Pulmonary artery endothelial cell (primary cell): ENCODE measurements around the gene HCST. TPM values are rescaled to one million over a fixed set of nuclear protein-coding genes. Genes with fewer than 3 reads are reported as not detected.

Experiments
- DNase-seq: peaks from one replicate; pipeline ENCODE4 v3.0.0-alpha.2; 2011; ENCODE audit warnings: low read depth, low spot score
- total RNA-seq: library from RNA; depleted of rRNA; stranded (reverse); fragments of >200 nt; gene quantifications from 2 replicates; pipeline ENCODE4 v1.2.3, GENCODE V29; 2014

HCST gene
- total RNA-seq, 1 donor from 2014 or later: not detected

- no peak for DNase-seq
Measured at GRCh38 chr19:35936738-35937268, 34.5 kb downstream of the HCST start.

GRCh38 chr19:35937345-35938281 lies 35.3 kb downstream of the HCST start:
- DNase-seq: no peak

GRCh38 chr19:35938282-35939224 lies 36.2 kb downstream of the HCST start:
- DNase-seq: no peak

- DNase-seq: no peak
Measured at GRCh38 chr19:35939307-35940077, 37.2 kb downstream of the HCST start.

GRCh38 chr19:35940078-35940775 lies 37.9 kb downstream of the HCST start:
- DNase-seq: no peak

- DNase-seq: no peak
Measured at GRCh38 chr19:35940839-35941238, 38.5 kb downstream of the HCST start.

GRCh38 chr19:35942235-35942634 lies 39.9 kb downstream of the HCST start:
- no peak for DNase-seq

- no peak for DNase-seq
Measured at GRCh38 chr19:35943321-35944301, 41.3 kb downstream of the HCST start.

- DNase-seq: no peak
Measured at GRCh38 chr19:35944556-35944955, 42.2 kb downstream of the HCST start.

- DNase-seq: no peak
Measured at GRCh38 chr19:35945121-35945790, 42.9 kb downstream of the HCST start.

GRCh38 chr19:35946203-35946602 lies 43.9 kb downstream of the HCST start:
- DNase-seq: no peak

- no peak for DNase-seq
Measured at GRCh38 chr19:35949131-35949530, 46.8 kb downstream of the HCST start.

Other genes with a start within 250 kb of the HCST start
- not detected in 2 replicates for gene UPK1A, start 236.0 kb upstream of the HCST start, total RNA-seq
- not detected in 2 replicates for gene ZBTB32, start 198.0 kb upstream of the HCST start, total RNA-seq
- gene KMT2B, start 184.5 kb upstream of the HCST start, total RNA-seq: 4.4 and 5.4 TPM in 2 replicates
- 1.2 and 1.8 TPM in 2 replicates for gene IGFLR1, start 160.1 kb upstream of the HCST start, total RNA-seq
- 2.0 and 3.9 TPM in 2 replicates for gene U2AF1L4, start 157.1 kb upstream of the HCST start, total RNA-seq
- gene PSENEN, start 156.9 kb upstream of the HCST start, total RNA-seq: 16.3 and 17.7 TPM in 2 replicates
- gene LIN37, start 154.0 kb upstream of the HCST start, total RNA-seq: 5.5 and 7.2 TPM in 2 replicates
- 0.20 and 0.67 TPM in 2 replicates for gene HSPB6, start 145.5 kb upstream of the HCST start, total RNA-seq
- gene PROSER3, start 144.4 kb upstream of the HCST start, total RNA-seq: 3.3 and 3.8 TPM in 2 replicates
- 2.6 and 2.7 TPM in 2 replicates for gene ARHGAP33, start 127.0 kb upstream of the HCST start, total RNA-seq
- gene PRODH2, start 89.7 kb upstream of the HCST start, total RNA-seq: not detected in 2 replicates
- gene NPHS1, start 50.0 kb upstream of the HCST start, total RNA-seq: not detected in 2 replicates
- 0.04 TPM in 1 of 2 replicates, not detected in the other for gene KIRREL2, start 45.6 kb upstream of the HCST start, total RNA-seq
- 2.4 and 4.0 TPM in 2 replicates for gene APLP1, start 34.0 kb upstream of the HCST start, total RNA-seq
- 2.0 and 3.4 TPM in 2 replicates for gene NFKBID, start 2.0 kb upstream of the HCST start, total RNA-seq
- not detected in 2 replicates for gene TYROBP, start 5.8 kb downstream of the HCST start, total RNA-seq
- 2.6 and 3.0 TPM in 2 replicates for gene LRFN3, start 33.8 kb downstream of the HCST start, total RNA-seq
- 7.4 and 11.3 TPM in 2 replicates for gene SDHAF1, start 92.7 kb downstream of the HCST start, total RNA-seq
- gene SYNE4, start 106.3 kb downstream of the HCST start, total RNA-seq: under 0.01 and 0.07 TPM in 2 replicates
- gene ALKBH6, start 111.7 kb downstream of the HCST start, total RNA-seq: 8.6 and 10.3 TPM in 2 replicates
- 2.3 and 2.6 TPM in 2 replicates for gene CLIP3, start 130.3 kb downstream of the HCST start, total RNA-seq
- gene THAP8, start 151.8 kb downstream of the HCST start, total RNA-seq: 0.92 and 1.0 TPM in 2 replicates
- 4.5 and 7.5 TPM in 2 replicates for gene WDR62, start 152.4 kb downstream of the HCST start, total RNA-seq
- gene OVOL3, start 208.6 kb downstream of the HCST start, total RNA-seq: not detected in 2 replicates
- gene POLR2I, start 212.3 kb downstream of the HCST start, total RNA-seq: 109 and 122 TPM in 2 replicates
- gene TBCB, start 212.9 kb downstream of the HCST start, total RNA-seq: 196 and 223 TPM in 2 replicates
- gene CAPNS1, start 237.5 kb downstream of the HCST start, total RNA-seq: 308 and 425 TPM in 2 replicates
- 6.6 and 10.8 TPM in 2 replicates for gene COX7A1, start 249.9 kb downstream of the HCST start, total RNA-seq